ENCODE results near the gene C17orf75.

The C17orf75 gene

DNA sequence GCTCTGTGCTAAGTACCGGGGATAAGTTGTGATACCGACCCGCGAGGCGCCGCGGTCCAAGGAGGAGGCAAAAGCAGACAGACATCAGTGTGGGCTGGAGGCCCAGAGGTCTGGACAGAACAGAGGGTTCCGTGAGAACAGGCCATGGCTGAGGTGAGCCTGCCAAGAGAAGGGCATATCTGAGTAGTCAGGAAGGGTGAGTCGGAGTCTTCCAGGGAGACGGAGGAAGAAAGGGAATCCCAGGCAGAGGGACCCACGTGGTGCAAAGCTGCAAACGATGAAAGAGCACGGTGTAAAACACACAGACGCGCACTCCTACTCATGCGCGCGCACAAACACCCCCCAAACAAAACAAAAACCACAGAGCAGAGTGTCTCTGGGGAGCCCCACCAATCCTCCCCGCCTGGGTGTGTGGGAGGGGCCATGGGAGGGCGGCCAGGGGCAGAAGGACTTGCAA lies 58.2 kb downstream of the C17orf75 start:
- Mint-ChIP-seq H3K27ac (no peak overlapping the region), H3K4me3 (no peak overlapping the region), H3K4me1 (ENCODE audit: low read depth) (no peaks in the 10 kb centered on the region), H3K36me3 (no peaks in the 10 kb centered on the region), H3K9me3 (ENCODE audit: low read depth) (no peaks in the 10 kb centered on the region), H3K27me3 (peaks cover 5% of the 10 kb centered on the region)

DNA sequence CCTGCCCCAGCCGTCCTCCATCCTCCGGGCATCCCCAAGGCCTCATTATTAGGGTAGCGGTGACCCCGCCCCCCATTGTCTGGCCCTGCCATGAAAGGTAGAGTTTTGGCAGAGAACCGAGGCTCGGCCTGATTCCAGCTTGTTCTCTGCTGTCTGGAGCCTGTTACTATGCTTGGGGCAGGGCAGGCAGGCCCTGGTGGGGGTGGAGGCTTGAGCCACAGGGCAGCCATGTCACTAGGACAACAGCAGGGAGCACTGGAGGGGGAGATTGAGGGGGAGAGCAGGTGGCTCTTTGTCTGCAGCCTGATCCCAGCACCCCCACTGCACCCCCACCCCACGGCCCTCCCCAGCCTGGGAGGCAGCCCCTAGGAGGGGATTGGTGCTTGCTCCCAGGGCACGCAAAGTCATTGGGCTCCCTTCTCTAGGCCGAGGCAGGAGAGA lies 60.9 kb downstream of the C17orf75 start:
- H3K27me3 Mint-ChIP-seq, result peaks cover 3% of the 10 kb centered on the region
- H3K4me3 Mint-ChIP-seq, result no peak overlapping the region
- no peaks in the 10 kb centered on the region for H3K9me3 Mint-ChIP-seq (ENCODE audit: low read depth)
- H3K4me1 Mint-ChIP-seq (ENCODE audit: low read depth), result no peaks in the 10 kb centered on the region
- H3K27ac Mint-ChIP-seq, result no peak overlapping the region
- H3K36me3 Mint-ChIP-seq, result no peaks in the 10 kb centered on the region

- Mint-ChIP-seq H3K27me3 (peaks cover 4% of the 10 kb centered on the region), H3K4me1 (ENCODE audit: low read depth) (no peaks in the 10 kb centered on the region), H3K4me3 (no peak overlapping the region), H3K36me3 (no peaks in the 10 kb centered on the region), H3K9me3 (ENCODE audit: low read depth) (no peaks in the 10 kb centered on the region), H3K27ac (no peak overlapping the region)
Measured at GRCh38 chr17:32279891-32280716, 61.9 kb downstream of the C17orf75 start.

- H3K27ac Mint-ChIP-seq, result no peak overlapping the region
- no peaks in the 10 kb centered on the region for H3K4me1 Mint-ChIP-seq (ENCODE audit: low read depth)
- peaks cover 3% of the 10 kb centered on the region for H3K27me3 Mint-ChIP-seq
- no peaks in the 10 kb centered on the region for H3K9me3 Mint-ChIP-seq (ENCODE audit: low read depth)
- no peak overlapping the region for H3K4me3 Mint-ChIP-seq
- H3K36me3 Mint-ChIP-seq, result no peaks in the 10 kb centered on the region
Measured at GRCh38 chr17:32278815-32279214, 63.2 kb downstream of the C17orf75 start.

Data from activated naive CD8-positive, alpha-beta T cell (primary cell).